Neutrophil (primary cell): ENCODE data around the gene CCNF.

Experiments
- H3K27ac ChIP-seq: fragments of 200-600 bp; sonication (generic); 2 replicates; pipeline ENCODE4 v1.5.1; 2016; ENCODE audit warnings: mild to moderate bottlenecking, moderate library complexity
- H3K27me3 ChIP-seq: fragments of 200-600 bp; sonication (generic); 2 replicates; pipeline ENCODE4 v1.6.0; 2016; ENCODE audit warnings: mild to moderate bottlenecking
- H3K36me3 ChIP-seq: fragments of 200-600 bp; sonication (generic); 2 replicates; pipeline ENCODE4 v1.5.1; 2017
- H3K4me1 ChIP-seq, 2 experiments: fragments of 200-600 bp in 1 of 2; sonication (generic) in 1 of 2; 1 replicate in 1 of 2; 2 replicates in 1 of 2; pipeline versions ENCODE4 v1.5.1 to v1.6.1; 2013 to 2016; ENCODE audit warnings: low read depth in 1 of 2, low read length in 1 of 2, mild to moderate bottlenecking in 1 of 2, moderate library complexity in 1 of 2; ENCODE audit not compliant: control insufficient read depth in 1 of 2, insufficient read depth in 1 of 2
- H3K4me3 ChIP-seq, 2 experiments: fragments of 200-600 bp in 1 of 2; sonication (generic) in 1 of 2; 1 replicate in 1 of 2; 2 replicates in 1 of 2; pipeline ENCODE4 v1.5.1; 2013 to 2016; ENCODE audit warnings: low read depth in 1 of 2, low read length in 1 of 2, mild to moderate bottlenecking in 1 of 2, moderate library complexity in 1 of 2
- H3K9me3 ChIP-seq: fragments of 200-600 bp; sonication (generic); 2 replicates; pipeline ENCODE4 v1.5.1; 2016
- CTCF ChIP-seq: fragments of 200-600 bp; sonication (generic); IDR thresholded peaks from 2 replicates; pipeline ENCODE4 v1.5.1; 2016; ENCODE audit warnings: antibody characterized with exemption

The CCNF gene

GRCh38 chr16:2468725-2469398 is 39.6 kb downstream of the CCNF start:
- Histone ChIP-seq H3K9me3 (no peaks in the 10 kb centered on the region), H3K27me3 (peaks cover 86% of the 10 kb centered on the region), H3K4me1 (peaks cover 12 to 30% of the 10 kb centered on the region in 2 experiments), H3K4me3 (no peak overlapping the region), H3K36me3 (no peaks in the 10 kb centered on the region), H3K27ac (no peak overlapping the region)
- TF ChIP-seq CTCF = no peak

GRCh38 chr16:2469399-2470233 is 40.4 kb downstream of the CCNF start:
- Histone ChIP-seq H3K4me1 (peaks cover 19 to 37% of the 10 kb centered on the region in 2 experiments), H3K27me3 (peaks cover 94% of the 10 kb centered on the region), H3K36me3 (no peaks in the 10 kb centered on the region)

GRCh38 chr16:2470234-2470601 is 41.0 kb downstream of the CCNF start:
- H3K9me3 ChIP-seq = no peaks in the 10 kb centered on the region
- peaks cover 20 to 39% of the 10 kb centered on the region in 2 experiments for H3K4me1 ChIP-seq
- H3K4me3 ChIP-seq = no peak overlapping the region
- peaks cover 96% of the 10 kb centered on the region for H3K27me3 ChIP-seq
- H3K36me3 ChIP-seq = no peaks in the 10 kb centered on the region
- no peak for TF ChIP-seq CTCF
- no peak overlapping the region for H3K27ac ChIP-seq

More at GRCh38 chr16:2469399-2470233, 40.4 kb downstream of the CCNF start:
- Histone ChIP-seq H3K4me3 (no peak overlapping the region), H3K27ac (no peak overlapping the region), H3K9me3 (no peaks in the 10 kb centered on the region)
- no peak for TF ChIP-seq CTCF

- Histone ChIP-seq H3K9me3 (no peaks in the 10 kb centered on the region), H3K4me1 (peaks cover 24 to 43% of the 10 kb centered on the region in 2 experiments), H3K36me3 (no peaks in the 10 kb centered on the region), H3K27me3 (peaks cover 96% of the 10 kb centered on the region), H3K27ac (no peak overlapping the region), H3K4me3 (no peak overlapping the region)
- no peak for TF ChIP-seq CTCF
Observed at GRCh38 chr16:2470603-2471015, 41.4 kb downstream of the CCNF start.

GRCh38 chr16:2471016-2471652 is 41.9 kb downstream of the CCNF start, which contains the start of gene NTN3:
Gene NTN3, plus strand, starts transcription at chr16:2471297. Its CDS starts 405 bp downstream, at chr16:2471702.
- Histone ChIP-seq H3K27me3 (peaks cover 96% of the 10 kb centered on the region), H3K4me3 (no peak within 1 kb of the TSS), H3K27ac (no peak within 1 kb of the TSS), H3K36me3 (no peaks in the 10 kb centered on the region), H3K4me1 (peaks cover 29 to 48% of the 10 kb centered on the region in 2 experiments), H3K9me3 (no peaks in the 10 kb centered on the region)
- no peak for TF ChIP-seq CTCF
